HG02870 (cell line): ENCODE measurements around the gene PACC1.
"Not testable (repeated sequence)": the region's sequence is repeated elsewhere in the genome, so short reads cannot be mapped to it uniquely, and the experiment has no call there.

Source experiments
- ATAC-seq: cut with Tn5 transposase; IDR thresholded peaks from one replicate; pipeline ENCODE4 v1.9.1; 2021; ENCODE audit warnings: mild to moderate bottlenecking, moderate library complexity; ENCODE audit not compliant: unreplicated experiment

The PACC1 gene

GRCh38 chr1:212397171-212397570, 17.5 kb downstream of the PACC1 start:
- no peak for ATAC-seq

GRCh38 chr1:212396638-212397037, 18.0 kb downstream of the PACC1 start:
- ATAC-seq, result no peak

GRCh38 chr1:212395678-212396437, 18.8 kb downstream of the PACC1 start:
- ATAC-seq, result not testable (repeated sequence)

- ATAC-seq, result no peak
Measured at GRCh38 chr1:212388985-212389716, 25.5 kb downstream of the PACC1 start.

- ATAC-seq, result no peak
Measured at GRCh38 chr1:212386029-212386428, 28.7 kb downstream of the PACC1 start.

- no peak for ATAC-seq
Measured at GRCh38 chr1:212381397-212382035, 33.2 kb downstream of the PACC1 start.

- no peak for ATAC-seq
Measured at GRCh38 chr1:212379366-212379765, 35.3 kb downstream of the PACC1 start.

GRCh38 chr1:212377644-212378043, 37.0 kb downstream of the PACC1 start:
- no peak for ATAC-seq

GRCh38 chr1:212375986-212376385, 38.7 kb downstream of the PACC1 start:
- ATAC-seq, result no peak

- ATAC-seq, result peak; percentile 80
Measured at GRCh38 chr1:212368073-212368484, 46.6 kb downstream of the PACC1 start.

- ATAC-seq, result no peak
Measured at GRCh38 chr1:212367474-212368072, 47.1 kb downstream of the PACC1 start.

GRCh38 chr1:212366901-212367300, 47.8 kb downstream of the PACC1 start:
- ATAC-seq, result no peak

- no peak for ATAC-seq
Measured at GRCh38 chr1:212364985-212365384, 49.7 kb downstream of the PACC1 start.

GRCh38 chr1:212359794-212360479, 54.7 kb downstream of the PACC1 start:
- ATAC-seq, result no peak

- ATAC-seq, result no peak
Measured at GRCh38 chr1:212355230-212355969, 59.3 kb downstream of the PACC1 start.

GRCh38 chr1:212354464-212354863, 60.2 kb downstream of the PACC1 start:
- no peak for ATAC-seq

GRCh38 chr1:212353181-212353580, 61.5 kb downstream of the PACC1 start:
- no peak for ATAC-seq

- ATAC-seq, result no peak
Measured at GRCh38 chr1:212351588-212352362, 62.9 kb downstream of the PACC1 start.

GRCh38 chr1:212346601-212347000, 68.1 kb downstream of the PACC1 start:
- no peak for ATAC-seq
